NCI-H1092 treated with DMSO at 0.1 percent for 48 hours (cell line): ENCODE measurements around the gene CHRNA1.

Experiments
- DNase-seq: peaks from one replicate; lab custom pipeline; 2025; lab: John Stamatoyannopoulos, UW

Gene CHRNA1

GRCh38 chr2:174781996-174782395 is 17.7 kb upstream of the CHRNA1 start:
- no peak for DNase-seq

GRCh38 chr2:174781298-174781697 is 17.0 kb upstream of the CHRNA1 start:
- no peak for DNase-seq

DNA sequence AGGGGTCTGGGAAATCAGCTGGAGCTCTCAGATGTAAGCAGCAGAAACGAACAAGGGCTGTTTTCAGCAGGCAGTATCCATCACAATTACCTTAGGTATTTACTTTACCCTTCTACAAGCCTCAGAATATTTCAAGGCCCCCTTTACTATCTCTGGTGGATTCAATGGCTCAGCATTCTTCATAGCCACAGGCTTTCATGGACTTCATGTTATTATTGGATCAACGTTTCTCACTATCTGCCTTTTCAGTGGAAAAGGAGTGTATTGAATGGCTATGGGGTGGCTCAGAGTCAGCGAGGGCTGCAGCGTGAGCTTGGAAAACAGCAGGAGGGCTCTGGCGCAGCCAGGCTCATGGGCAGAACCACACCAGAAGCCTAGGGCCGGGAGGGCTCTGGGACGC is 16.6 kb upstream of the CHRNA1 start:
- DNase-seq, result no peak

DNA sequence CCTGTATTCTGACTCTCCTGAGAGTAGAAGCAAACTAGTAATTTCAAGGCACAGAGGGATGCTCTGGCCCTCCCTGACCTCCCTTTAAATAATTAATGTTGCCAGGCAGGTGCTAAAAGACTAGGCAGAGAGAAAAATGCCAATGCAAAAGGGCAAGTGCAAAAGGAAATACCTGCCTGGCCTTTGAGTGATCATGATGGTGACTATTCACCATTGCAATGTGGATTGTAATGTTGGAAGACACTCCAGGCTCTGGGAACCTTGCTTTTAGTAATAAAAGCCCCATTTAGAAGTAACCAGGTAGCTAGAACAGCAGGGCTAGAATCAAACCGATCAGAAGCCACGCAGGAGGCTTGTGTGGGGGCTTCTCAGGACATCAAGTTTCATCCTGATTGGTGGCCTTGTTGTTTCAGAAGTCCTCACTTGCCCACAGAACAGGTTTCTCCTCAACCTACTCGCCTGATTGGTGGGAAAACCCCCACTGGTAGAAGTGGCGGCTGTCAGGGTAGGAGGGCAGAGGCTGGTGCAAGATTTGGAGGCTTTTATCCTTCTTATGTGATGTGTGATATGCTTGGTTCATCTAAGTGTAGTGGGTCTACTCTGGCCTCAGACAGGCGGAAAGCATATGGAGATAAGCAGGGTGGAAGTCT is 16.0 kb upstream of the CHRNA1 start:
- DNase-seq, result no peak

DNA sequence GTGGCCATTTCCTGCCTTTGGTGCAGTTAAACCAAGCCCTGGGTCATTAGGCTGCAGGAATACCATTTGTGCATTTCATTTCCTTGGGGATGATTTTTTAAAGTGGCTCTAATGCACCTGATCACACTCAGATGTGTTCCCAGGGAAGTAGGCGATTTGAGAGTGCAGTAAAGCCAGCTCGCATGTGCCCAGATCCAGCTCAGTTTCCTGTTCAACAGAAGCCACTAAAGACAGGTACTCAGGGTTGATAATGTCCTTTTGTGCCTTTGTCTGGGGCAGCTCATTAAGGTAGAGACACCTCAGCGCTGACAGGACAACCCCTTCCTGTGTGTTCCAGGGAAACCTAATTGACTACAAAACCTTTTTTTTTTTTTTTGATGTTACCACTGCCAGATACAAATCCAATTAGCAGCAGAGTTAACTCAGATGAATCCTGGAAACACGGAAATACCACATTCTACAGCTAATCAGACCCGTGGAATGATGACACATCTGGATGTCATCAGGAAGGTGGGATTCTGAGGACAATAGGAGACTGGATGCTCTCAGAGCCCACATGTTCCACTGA is 15.2 kb upstream of the CHRNA1 start:
- peak; percentile 41 for DNase-seq

DNA sequence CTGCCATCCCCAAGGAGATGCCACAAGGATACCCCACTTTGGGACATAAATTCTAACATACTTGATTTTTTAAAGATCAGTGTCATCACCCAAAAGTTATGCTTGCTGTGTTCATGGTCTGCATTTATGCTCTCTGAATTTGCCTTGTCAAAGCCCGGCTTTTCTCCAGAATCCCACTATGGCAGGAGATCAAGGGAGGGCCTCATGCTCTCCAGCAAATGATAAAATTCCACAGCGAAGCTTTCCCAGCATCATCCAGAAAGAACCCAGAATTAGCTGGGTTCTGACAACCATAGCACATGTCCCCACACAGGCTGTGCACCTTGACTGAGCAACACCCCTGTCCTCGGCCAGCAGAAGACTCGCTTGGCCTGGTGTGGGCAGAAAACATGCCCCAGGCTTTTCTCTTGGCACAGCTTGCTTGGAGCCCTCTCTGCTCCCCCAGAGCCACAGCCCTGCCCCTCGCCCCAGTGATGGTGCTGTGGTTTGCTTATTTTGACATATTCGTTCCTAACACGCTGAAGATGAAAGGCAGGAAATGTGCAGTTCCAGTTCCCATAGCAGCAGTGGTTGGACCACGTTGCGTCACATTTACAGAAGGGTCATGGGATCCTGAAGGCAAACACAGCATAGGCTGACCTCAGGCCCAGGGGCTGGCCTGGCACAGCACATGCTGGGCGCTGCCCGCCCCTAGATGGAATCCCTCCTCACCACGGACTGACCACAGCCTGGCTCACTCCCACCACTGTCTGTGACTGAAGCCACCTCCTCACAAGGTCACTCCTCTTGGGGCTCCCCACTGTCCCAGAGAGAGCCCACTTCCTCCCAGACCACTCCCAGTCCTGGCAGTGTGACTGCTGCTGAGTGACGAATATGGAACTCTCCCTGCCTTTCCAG is 14.1 kb upstream of the CHRNA1 start:
- DNase-seq, result no peak

- no peak for DNase-seq
These were observed 13.2 kb upstream of the CHRNA1 start for GRCh38 chr2:174777347-174778084.

DNA sequence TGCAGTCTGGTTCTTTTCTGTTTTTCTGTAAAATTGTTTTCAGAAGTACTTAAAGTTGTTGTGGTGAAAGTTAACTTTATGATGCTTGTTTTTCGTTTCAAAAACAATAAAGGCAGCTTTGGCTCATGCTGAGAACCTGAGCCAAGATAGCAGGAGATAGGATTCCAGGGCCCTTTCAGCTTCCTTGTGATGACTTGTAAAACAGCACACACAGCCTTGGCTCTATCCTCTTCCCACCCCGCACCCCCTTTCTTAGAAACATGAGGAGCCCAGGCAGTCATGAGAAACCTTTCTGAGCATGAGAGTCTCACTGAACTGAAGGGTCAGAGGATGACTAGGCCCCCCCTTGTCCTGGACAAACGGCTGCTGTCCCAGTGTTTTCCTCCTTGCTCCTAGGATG is 12.4 kb upstream of the CHRNA1 start:
- no peak for DNase-seq

- DNase-seq, result no peak
These were observed 12.0 kb upstream of the CHRNA1 start for GRCh38 chr2:174776223-174776622.

DNA sequence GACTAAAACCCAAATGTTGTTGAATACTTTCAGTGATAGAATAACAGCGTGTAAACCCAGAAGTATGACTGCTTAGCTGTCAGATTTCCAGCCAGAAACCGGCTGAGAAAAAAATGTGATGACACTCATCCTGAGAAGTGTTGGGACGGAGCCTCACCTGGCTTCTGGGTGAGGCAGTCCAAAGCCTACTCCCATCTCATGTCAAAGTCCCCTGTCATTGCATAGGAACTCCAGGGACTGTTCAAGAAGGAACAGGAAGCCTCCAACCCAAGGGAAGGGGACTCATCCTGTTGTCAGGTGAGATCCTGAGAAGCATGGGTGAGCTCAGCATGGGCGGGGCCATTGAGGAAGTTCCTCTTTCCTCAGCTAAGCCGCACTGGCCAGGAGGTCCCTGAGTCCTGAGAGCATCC is 11.3 kb upstream of the CHRNA1 start:
- DNase-seq, result no peak

GRCh38 chr2:174774886-174775285 is 10.6 kb upstream of the CHRNA1 start:
- DNase-seq, result no peak

- DNase-seq, result no peak
These were observed 8.9 kb upstream of the CHRNA1 start for GRCh38 chr2:174773215-174773614.

GRCh38 chr2:174772472-174772801 is 8.2 kb upstream of the CHRNA1 start:
- DNase-seq, result no peak

DNA sequence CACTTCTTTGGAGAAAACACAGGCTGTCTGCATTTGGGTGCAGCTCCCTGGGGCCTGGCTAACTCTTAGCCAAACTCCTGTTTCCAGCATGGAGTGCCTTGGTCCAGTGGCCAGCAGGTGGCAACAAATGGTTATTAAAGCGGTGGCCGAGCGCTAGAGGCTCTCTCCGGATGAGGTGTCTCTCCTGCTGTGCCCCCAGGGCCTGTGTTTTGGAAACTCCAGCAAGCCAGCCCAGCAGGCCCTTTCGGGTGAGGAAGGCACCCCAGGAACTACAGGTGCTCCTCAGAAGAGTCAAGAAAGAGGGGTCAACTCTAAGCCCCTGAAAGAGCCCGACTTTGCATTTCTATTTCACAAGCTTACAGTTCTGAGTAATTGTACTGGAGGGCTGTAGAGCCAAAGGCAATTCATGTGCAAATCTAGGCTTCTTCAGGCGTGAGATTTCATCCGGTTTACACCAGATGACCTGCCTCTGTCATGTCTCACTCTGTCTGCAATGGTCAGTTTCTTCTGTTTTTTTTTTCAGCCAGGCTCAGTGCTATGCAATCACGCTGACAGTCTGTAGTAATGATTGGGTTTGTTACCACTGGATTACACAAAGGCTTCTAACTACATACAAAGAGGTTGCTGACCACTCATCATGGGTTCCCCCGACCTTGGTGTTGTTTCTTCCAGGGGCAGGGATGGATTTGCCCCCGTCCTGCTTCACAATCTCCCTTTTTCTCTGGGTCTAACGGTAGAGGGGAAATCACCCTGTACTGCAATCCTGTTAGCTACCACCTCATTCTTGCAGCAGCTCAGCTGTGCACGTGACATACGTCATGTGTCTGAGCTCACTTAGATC is 7.6 kb upstream of the CHRNA1 start:
- peak; percentile 63 for DNase-seq

DNA sequence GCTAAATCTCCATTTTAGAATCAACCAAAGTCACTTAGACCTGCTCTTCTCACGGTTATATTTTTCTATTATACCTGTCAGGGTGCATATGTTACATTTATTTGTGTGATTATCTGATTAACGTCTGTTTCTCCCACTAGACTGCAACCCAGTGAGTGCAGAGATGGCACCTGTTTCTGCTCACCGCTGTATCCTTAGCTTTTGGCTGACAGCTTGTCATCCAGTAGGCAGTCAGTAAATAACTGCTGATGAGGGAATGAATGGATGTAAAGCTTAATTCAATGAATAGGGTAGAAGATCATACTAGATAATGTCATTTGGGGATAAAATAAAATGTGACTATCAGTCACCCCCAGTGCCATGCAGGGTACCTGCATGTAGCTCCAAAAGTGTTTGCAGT is 6.9 kb upstream of the CHRNA1 start:
- DNase-seq, result no peak

DNA sequence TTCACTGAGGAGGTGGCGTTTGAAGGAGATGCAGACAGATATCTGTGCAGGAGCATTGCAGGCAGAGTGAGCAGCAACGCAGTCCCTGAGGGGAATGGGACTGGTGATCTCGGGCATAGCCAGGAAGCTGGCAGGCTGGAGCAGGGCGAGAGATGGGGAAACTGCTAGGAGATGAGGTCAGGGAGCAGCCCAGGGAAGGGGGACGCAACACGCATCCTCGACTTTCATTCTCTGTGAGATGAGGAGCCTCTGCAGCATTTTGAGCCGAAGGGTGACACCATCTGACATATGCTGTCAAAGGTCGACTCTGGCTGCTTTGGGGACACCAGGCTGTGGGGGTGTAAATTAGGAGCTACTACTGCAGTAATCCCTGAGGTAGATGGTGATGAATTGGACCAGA is 4.3 kb upstream of the CHRNA1 start:
- no peak for DNase-seq

GRCh38 chr2:174766271-174766670 is 2.0 kb upstream of the CHRNA1 start:
- no peak for DNase-seq

GRCh38 chr2:174765576-174765975 is 1.3 kb upstream of the CHRNA1 start:
- no peak for DNase-seq

DNA sequence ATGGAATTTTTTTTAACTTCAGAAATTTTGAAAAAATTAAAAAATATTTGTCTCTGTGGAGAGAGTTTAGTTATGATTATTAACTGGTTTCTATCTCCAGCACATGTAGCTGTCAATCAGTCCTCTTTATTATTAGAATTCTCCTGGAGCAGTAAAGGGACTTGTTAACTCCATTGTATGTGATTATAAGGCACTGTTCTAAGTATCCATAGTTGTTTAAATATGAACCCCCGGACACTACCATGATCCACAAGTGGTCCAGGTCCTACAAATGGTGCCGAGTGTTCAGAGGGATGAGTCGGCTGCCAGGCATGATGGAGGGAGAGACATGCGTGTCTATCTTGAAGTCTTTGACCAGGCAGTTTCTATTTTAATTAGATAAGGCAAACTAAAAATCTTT is 492 bp downstream of the CHRNA1 start:
- no peak for DNase-seq

- DNase-seq, result no peak
These were observed 1.8 kb downstream of the CHRNA1 start for GRCh38 chr2:174762464-174762863.

DNA sequence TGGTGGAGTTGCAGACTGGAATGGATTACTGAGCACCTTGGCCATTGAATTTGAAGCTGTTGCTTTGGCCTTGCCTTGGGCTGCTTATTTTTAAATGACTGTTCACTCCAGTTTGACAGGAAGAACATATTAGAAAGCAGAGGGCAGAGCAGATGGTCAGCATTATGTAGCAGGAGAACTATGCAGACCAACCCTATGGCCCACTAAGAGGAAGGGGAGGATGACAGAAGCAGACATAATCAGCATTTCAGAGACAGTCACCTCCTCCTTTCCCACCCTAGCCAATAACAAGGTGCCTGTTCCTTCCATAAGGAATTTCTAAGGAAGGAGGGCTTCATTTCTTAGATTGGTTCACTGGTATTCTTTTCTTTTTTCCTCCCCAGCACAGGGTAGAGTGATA is 2.4 kb downstream of the CHRNA1 start:
- no peak for DNase-seq
